NCI-H1694 treated with DMSO at 0.1 percent for 48 hours (cell line): ENCODE results near the gene CEP170.
"Not testable (repeated sequence)": the region's sequence is repeated elsewhere in the genome, so short reads cannot be mapped to it uniquely, and the experiment has no call there.

Experiments used
- DNase-seq: peaks from one replicate; lab custom pipeline; 2025; lab: John Stamatoyannopoulos, UW

Gene CEP170

GRCh38 chr1:243233908-243234307 lies 21.2 kb downstream of the CEP170 start:
- peak; percentile 85 for DNase-seq

GRCh38 chr1:243230914-243231313 lies 24.2 kb downstream of the CEP170 start:
- peak; percentile 11 for DNase-seq

GRCh38 chr1:243229526-243229925 lies 25.6 kb downstream of the CEP170 start:
- DNase-seq: no peak

- DNase-seq: no peak
Measured at GRCh38 chr1:243227622-243228021, 27.5 kb downstream of the CEP170 start.

- DNase-seq: no peak
Measured at GRCh38 chr1:243218059-243218458, 37.0 kb downstream of the CEP170 start.

- no peak for DNase-seq
Measured at GRCh38 chr1:243217349-243217748, 37.7 kb downstream of the CEP170 start.

- DNase-seq: no peak
Measured at GRCh38 chr1:243216741-243217140, 38.3 kb downstream of the CEP170 start.

GRCh38 chr1:243215276-243215875 lies 39.7 kb downstream of the CEP170 start:
- DNase-seq: not testable (repeated sequence)

GRCh38 chr1:243213045-243213787 lies 41.9 kb downstream of the CEP170 start:
- DNase-seq: no peak

- DNase-seq: not testable (repeated sequence)
Measured at GRCh38 chr1:243211984-243212383, 43.1 kb downstream of the CEP170 start.

- not testable (repeated sequence) for DNase-seq
Measured at GRCh38 chr1:243205026-243205501, 50.0 kb downstream of the CEP170 start.

- DNase-seq: not testable (repeated sequence)
Measured at GRCh38 chr1:243204336-243204735, 50.7 kb downstream of the CEP170 start.

- not testable (repeated sequence) for DNase-seq
Measured at GRCh38 chr1:243203196-243203595, 51.9 kb downstream of the CEP170 start.

GRCh38 chr1:243201316-243201715 lies 53.8 kb downstream of the CEP170 start:
- DNase-seq: not testable (repeated sequence)

GRCh38 chr1:243197524-243197923 lies 57.6 kb downstream of the CEP170 start:
- DNase-seq: not testable (repeated sequence)

GRCh38 chr1:243193330-243193729 lies 61.8 kb downstream of the CEP170 start:
- not testable (repeated sequence) for DNase-seq

- not testable (repeated sequence) for DNase-seq
Measured at GRCh38 chr1:243186201-243186995, 68.7 kb downstream of the CEP170 start.

- DNase-seq: not testable (repeated sequence)
Measured at GRCh38 chr1:243184787-243185186, 70.3 kb downstream of the CEP170 start.

GRCh38 chr1:243183661-243184060 lies 71.4 kb downstream of the CEP170 start:
- DNase-seq: not testable (repeated sequence)

GRCh38 chr1:243183176-243183575 lies 71.9 kb downstream of the CEP170 start:
- DNase-seq: not testable (repeated sequence)

GRCh38 chr1:243179720-243180119 lies 75.4 kb downstream of the CEP170 start:
- DNase-seq: no peak

- DNase-seq: not testable (repeated sequence)
Measured at GRCh38 chr1:243177792-243178191, 77.3 kb downstream of the CEP170 start.
